A549 treated with DMSO at 1 μM for 4 hours (cell line): ENCODE results near the gene DSPP. TPM values are rescaled to one million over a fixed set of nuclear protein-coding genes. Genes with fewer than 3 reads are reported as not detected.

Experiments used
- total RNA-seq: library from RNA; stranded (reverse); fragments of 200-300 nt; extraction: Qiagen RNA extraction; gene quantifications from 5 replicates; pipeline ENCODE4 v1.2.3, GENCODE V29; 2022; ENCODE audit warnings: low read depth

DSPP gene
- not detected in 5 replicates for total RNA-seq

DNA sequence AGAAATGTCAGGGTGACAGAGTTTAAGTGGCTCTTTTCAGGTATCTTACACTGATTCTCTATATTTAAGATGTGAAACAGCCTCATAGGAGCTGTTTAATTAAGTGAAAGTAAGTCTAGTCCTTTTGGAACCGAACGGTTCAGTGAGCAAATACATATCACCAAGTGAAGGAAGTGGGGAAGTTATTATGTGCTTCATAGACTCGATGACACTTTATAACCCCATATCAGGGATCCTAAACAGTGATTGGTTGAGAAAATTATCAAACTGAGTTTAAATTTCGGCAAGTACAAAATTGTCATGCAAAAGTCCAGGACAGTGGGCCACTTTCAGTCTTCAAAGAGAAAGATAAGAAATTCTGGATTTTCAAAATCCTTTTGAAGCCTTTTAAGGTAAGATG, at the start of gene DSPP:
Gene DSPP, plus strand, starts transcription at position 301 of the 400 bp plus-strand sequence. CDS start 2,380 bp downstream, outside the sequence.

DNA sequence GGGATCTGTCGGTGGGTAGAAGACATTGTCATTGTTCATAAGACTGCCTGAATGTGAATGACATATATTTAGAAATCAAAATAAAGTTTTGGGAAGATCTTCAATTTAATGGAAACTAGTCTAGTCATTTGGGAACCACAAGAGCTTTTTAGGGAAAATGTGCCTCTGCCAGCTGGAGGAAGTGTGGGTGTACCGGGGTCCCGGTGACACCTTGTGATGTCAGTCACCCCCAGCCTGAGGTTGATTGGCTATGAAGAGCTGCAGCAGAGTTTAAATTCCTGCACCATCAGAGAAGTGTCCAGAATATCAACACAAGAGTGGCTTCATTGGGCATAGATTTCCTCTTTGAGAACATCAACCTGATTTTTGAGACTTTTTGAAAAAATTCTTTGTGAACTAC, 41.7 kb downstream of the DSPP start, which contains the start of gene DMP1:
Gene DMP1, plus strand, starts transcription at position 301 of the 400 bp plus-strand sequence. CDS start 6,213 bp downstream, outside the sequence.

Other genes starting within 250 kb of the DSPP start
- gene HSD17B11, start 217.3 kb upstream of the DSPP start, total RNA-seq = 40.3 to 58.9 TPM (median 48.2 TPM) in 5 replicates
- gene NUDT9, start 186.0 kb upstream of the DSPP start, total RNA-seq = 23.0 to 30.2 TPM (median 24.8 TPM) in 5 replicates
- not detected in 5 replicates for gene SPARCL1, start 79.2 kb upstream of the DSPP start, total RNA-seq
- gene DMP1, start 41.8 kb downstream of the DSPP start, total RNA-seq = 0.03 TPM in 1 of 5 replicates, not detected in the others
- gene IBSP, start 191.0 kb downstream of the DSPP start, total RNA-seq = not detected in 5 replicates
- not detected in 5 replicates for gene MEPE, start 224.4 kb downstream of the DSPP start, total RNA-seq